ENCODE results near the gene ARHGEF19. TPM values are rescaled to one million over a fixed set of nuclear protein-coding genes. Genes with fewer than 3 reads are reported as not detected.
"Not testable (repeated sequence)": the region's sequence is repeated elsewhere in the genome, so short reads cannot be mapped to it uniquely, and the experiment has no call there.

ARHGEF19 gene
- 10 to 100 TPM in 3 of 5 donors, 1 to 10 TPM in 2; 7.0 to 17.6 (median 12.3) TPM for total RNA-seq
- total RNA-seq (2013): 4.7 TPM
- total RNA-seq: 7.1 to 17.2 (median 10.2) reads per million in 29 experiments

- H3K27me3 Mint-ChIP-seq: no peaks in the 10 kb centered on the region
- no peaks in the 10 kb centered on the region for H3K9me3 Mint-ChIP-seq
- no peak within 1 kb of the TSS for H3K4me3 ChIP-seq (ENCODE audit: control insufficient read depth in 1 of 2, extremely low read depth in 1 of 2, low read length in 1 of 2)
- DNase-seq: no peak
- no peaks in the 10 kb centered on the region for H3K9me3 ChIP-seq
- peaks cover 15 to 16% (median 16%) of the 10 kb centered on the region in 3 donors for H3K4me1 Mint-ChIP-seq
- peaks cover 0 to 15% of the 10 kb centered on the region in 2 experiments for H3K27me3 ChIP-seq (replicated peaks in 1 of 2; ENCODE audit: control insufficient read depth in 2 of 2, extremely low read depth in 1 of 2, insufficient read depth in 2 of 2, low read length in 1 of 2)
- H3K36me3 Mint-ChIP-seq: no peaks in the 10 kb centered on the region
- H3K4me1 ChIP-seq (ENCODE audit: control insufficient read depth in 1 of 2, extremely low read depth in 1 of 2, insufficient read depth in 2 of 2, low read length in 2 of 2): peaks cover 4 to 24% of the 10 kb centered on the region in 2 experiments
- H3K27ac ChIP-seq (ENCODE audit: low read length): no peak within 1 kb of the TSS
- H3K27ac Mint-ChIP-seq: no peak within 1 kb of the TSS
- no peak for ATAC-seq (replicated peaks in 1 of 4)
- no peaks in the 10 kb centered on the region for H3K36me3 ChIP-seq (ENCODE audit: control insufficient read depth in 2 of 2, extremely low read depth in 1 of 2, insufficient read depth in 1 of 2, low read length in 1 of 2)
- 70% methylated on average over 12 of the region's 14 CpGs for WGBS (ENCODE audit: insufficient coverage)
- POLR2A ChIA-PET: interaction anchor here in 1 of 2 donors (0.6 kb wide), 1 partner anchor 34 kb away, joined by 3 read pairs; no protein-coding TSS in a partner anchor
- no peak within 1 kb of the TSS for H3K4me3 Mint-ChIP-seq
- CTCF ChIA-PET: no interaction called here
Observed at GRCh38 chr1:16212251-16212961, at the start of gene ARHGEF19. Gene ARHGEF19 (minus strand): TSS chr1:16212652. CDS start chr1:16209054, 3,598 bp downstream.

GRCh38 chr1:16262067-16262466 lies 49.6 kb upstream of the ARHGEF19 start:
- Histone ChIP-seq H3K9me3 (no peaks in the 10 kb centered on the region), H3K27me3 (replicated peaks in 1 of 2; ENCODE audit: control insufficient read depth in 2 of 2, extremely low read depth in 1 of 2, insufficient read depth in 2 of 2, low read length in 1 of 2) (no peaks in the 10 kb centered on the region), H3K27ac (ENCODE audit: low read length) (no peak overlapping the region), H3K4me1 (ENCODE audit: control insufficient read depth in 1 of 2, extremely low read depth in 1 of 2, insufficient read depth in 2 of 2, low read length in 2 of 2) (no peaks in the 10 kb centered on the region), H3K4me3 (ENCODE audit: control insufficient read depth in 1 of 2, extremely low read depth in 1 of 2, low read length in 1 of 2) (no peak overlapping the region), H3K36me3 (ENCODE audit: control insufficient read depth in 2 of 2, extremely low read depth in 1 of 2, insufficient read depth in 1 of 2, low read length in 1 of 2) (peaks cover 0 to 3% of the 10 kb centered on the region in 2 donors)
- no CpG with 5 or more reads among the region's 1 CpG for WGBS (ENCODE audit: insufficient coverage)
- Mint-ChIP-seq H3K27ac (no peak overlapping the region), H3K9me3 (no peaks in the 10 kb centered on the region), H3K4me3 (no peak overlapping the region), H3K4me1 (peaks cover 7 to 12% (median 11%) of the 10 kb centered on the region in 3 donors), H3K27me3 (no peaks in the 10 kb centered on the region), H3K36me3 (no peaks in the 10 kb centered on the region)
- POLR2A ChIA-PET: no interaction called here
- CTCF ChIA-PET: interaction anchor here (0.5 to 0.7 kb wide), 2 partner anchors 14 to 456 kb away, joined by 5 read pairs; no protein-coding TSS in a partner anchor
- ATAC-seq (replicated peaks in 1 of 4) (no peak), DNase-seq (no peak)

GRCh38 chr1:16260814-16261213 lies 48.4 kb upstream of the ARHGEF19 start:
- no peaks in the 10 kb centered on the region for H3K4me1 ChIP-seq (ENCODE audit: control insufficient read depth in 1 of 2, extremely low read depth in 1 of 2, insufficient read depth in 2 of 2, low read length in 2 of 2)
- no peak overlapping the region for H3K27ac ChIP-seq (ENCODE audit: low read length)
- CTCF ChIA-PET: interaction anchor here in 1 of 2 donors (0.6 kb wide), 1 partner anchor 351 kb away, joined by 6 read pairs; no protein-coding TSS in a partner anchor
- no peaks in the 10 kb centered on the region for H3K27me3 ChIP-seq (replicated peaks in 1 of 2; ENCODE audit: control insufficient read depth in 2 of 2, extremely low read depth in 1 of 2, insufficient read depth in 2 of 2, low read length in 1 of 2)
- Mint-ChIP-seq H3K4me1 (peaks cover 0 to 4% (median 2%) of the 10 kb centered on the region in 3 donors), H3K36me3 (peaks cover 7% of the 10 kb centered on the region), H3K4me3 (no peak overlapping the region), H3K27me3 (no peaks in the 10 kb centered on the region), H3K27ac (no peak overlapping the region), H3K9me3 (no peaks in the 10 kb centered on the region)
- no peak overlapping the region for H3K4me3 ChIP-seq (ENCODE audit: control insufficient read depth in 1 of 2, extremely low read depth in 1 of 2, low read length in 1 of 2)
- no peaks in the 10 kb centered on the region for H3K9me3 ChIP-seq
- peaks cover 0 to 14% of the 10 kb centered on the region in 2 donors for H3K36me3 ChIP-seq (ENCODE audit: control insufficient read depth in 2 of 2, extremely low read depth in 1 of 2, insufficient read depth in 1 of 2, low read length in 1 of 2)
- ATAC-seq (replicated peaks in 1 of 4) (no peak), DNase-seq (no peak)
- POLR2A ChIA-PET: interaction anchor here in 1 of 2 donors (0.7 kb wide), 1 partner anchor 30 kb away, joined by 4 read pairs; no protein-coding TSS in a partner anchor
- no CpG with 5 or more reads among the region's 1 CpG for WGBS (ENCODE audit: insufficient coverage)

GRCh38 chr1:16258591-16259135 lies 46.2 kb upstream of the ARHGEF19 start:
- 100% methylated on average over 2 of the region's 9 CpGs for WGBS (ENCODE audit: insufficient coverage)
- Histone ChIP-seq H3K36me3 (ENCODE audit: control insufficient read depth in 2 of 2, extremely low read depth in 1 of 2, insufficient read depth in 1 of 2, low read length in 1 of 2) (peaks cover 7 to 33% of the 10 kb centered on the region in 2 donors), H3K27me3 (replicated peaks in 1 of 2; ENCODE audit: control insufficient read depth in 2 of 2, extremely low read depth in 1 of 2, insufficient read depth in 2 of 2, low read length in 1 of 2) (no peaks in the 10 kb centered on the region), H3K4me1 (ENCODE audit: control insufficient read depth in 1 of 2, extremely low read depth in 1 of 2, insufficient read depth in 2 of 2, low read length in 2 of 2) (no peaks in the 10 kb centered on the region), H3K9me3 (no peaks in the 10 kb centered on the region), H3K27ac (ENCODE audit: low read length) (no peak overlapping the region), H3K4me3 (ENCODE audit: control insufficient read depth in 1 of 2, extremely low read depth in 1 of 2, low read length in 1 of 2) (no peak overlapping the region)
- ATAC-seq (replicated peaks in 1 of 4): no peak
- peaks cover 22% of the 10 kb centered on the region for H3K36me3 Mint-ChIP-seq
- POLR2A ChIA-PET: interaction anchor here (0.6 to 0.7 kb wide), 2 partner anchors 16 to 184 kb away, joined by 3 read pairs; no protein-coding TSS in a partner anchor
- no peaks in the 10 kb centered on the region for H3K27me3 Mint-ChIP-seq
- DNase-seq: no peak
- peaks cover 0 to 4% (median 0%) of the 10 kb centered on the region in 3 donors for H3K4me1 Mint-ChIP-seq
- CTCF ChIA-PET: no interaction called here
- peak overlapping the region in 1 of 2 donors; percentile 50 for H3K27ac Mint-ChIP-seq
- no peaks in the 10 kb centered on the region for H3K9me3 Mint-ChIP-seq
- H3K4me3 Mint-ChIP-seq: no peak overlapping the region

GRCh38 chr1:16257968-16258367 lies 45.5 kb upstream of the ARHGEF19 start:
- peaks cover 22% of the 10 kb centered on the region for H3K36me3 Mint-ChIP-seq

GRCh38 chr1:16257556-16257955 lies 45.1 kb upstream of the ARHGEF19 start:
- H3K4me1 ChIP-seq (ENCODE audit: control insufficient read depth in 1 of 2, extremely low read depth in 1 of 2, insufficient read depth in 2 of 2, low read length in 2 of 2); DNase-seq; POLR2A ChIA-PET; CTCF ChIA-PET; H3K27me3 Mint-ChIP-seq; H3K27ac Mint-ChIP-seq; H3K27me3 ChIP-seq (replicated peaks in 1 of 2; ENCODE audit: control insufficient read depth in 2 of 2, extremely low read depth in 1 of 2, insufficient read depth in 2 of 2, low read length in 1 of 2); ATAC-seq (replicated peaks in 1 of 4); H3K9me3 ChIP-seq; H3K27ac ChIP-seq (ENCODE audit: low read length); H3K4me3 ChIP-seq (ENCODE audit: control insufficient read depth in 1 of 2, extremely low read depth in 1 of 2, low read length in 1 of 2); H3K4me3 Mint-ChIP-seq; H3K9me3 Mint-ChIP-seq; H3K4me1 Mint-ChIP-seq: not testable (repeated sequence)
- WGBS (ENCODE audit: insufficient coverage): no CpG with 5 or more reads among the region's 3 CpGs
- H3K36me3 ChIP-seq (ENCODE audit: control insufficient read depth in 2 of 2, extremely low read depth in 1 of 2, insufficient read depth in 1 of 2, low read length in 1 of 2): peaks cover 7 to 42% of the 10 kb centered on the region in 2 donors
- peaks cover 26% of the 10 kb centered on the region for H3K36me3 Mint-ChIP-seq

More at GRCh38 chr1:16257968-16258367, 45.5 kb upstream of the ARHGEF19 start:
- ChIA-PET CTCF (no interaction called here), POLR2A (interaction anchor here (0.6 to 0.7 kb wide), 2 partner anchors 16 to 184 kb away, joined by 3 read pairs; no protein-coding TSS in a partner anchor)
- Histone ChIP-seq H3K4me1 (ENCODE audit: control insufficient read depth in 1 of 2, extremely low read depth in 1 of 2, insufficient read depth in 2 of 2, low read length in 2 of 2) (no peaks in the 10 kb centered on the region), H3K27me3 (replicated peaks in 1 of 2; ENCODE audit: control insufficient read depth in 2 of 2, extremely low read depth in 1 of 2, insufficient read depth in 2 of 2, low read length in 1 of 2) (no peaks in the 10 kb centered on the region), H3K36me3 (ENCODE audit: control insufficient read depth in 2 of 2, extremely low read depth in 1 of 2, insufficient read depth in 1 of 2, low read length in 1 of 2) (peaks cover 7 to 38% of the 10 kb centered on the region in 2 donors), H3K4me3 (ENCODE audit: control insufficient read depth in 1 of 2, extremely low read depth in 1 of 2, low read length in 1 of 2) (no peak overlapping the region), H3K9me3 (no peaks in the 10 kb centered on the region), H3K27ac (ENCODE audit: low read length) (no peak overlapping the region)
- Mint-ChIP-seq H3K27me3 (no peaks in the 10 kb centered on the region), H3K27ac (no peak overlapping the region), H3K4me1 (peaks cover 0 to 4% (median 0%) of the 10 kb centered on the region in 3 donors), H3K4me3 (no peak overlapping the region), H3K9me3 (no peaks in the 10 kb centered on the region)
- ATAC-seq (replicated peaks in 1 of 4): no peak
- no peak for DNase-seq
- 100% methylated on average over 1 of the region's 3 CpGs for WGBS (ENCODE audit: insufficient coverage)

All from T-cell (primary cell).